GM19328 (cell line): ENCODE results near the gene CALR.
"Not testable (repeated sequence)": the region's sequence is repeated elsewhere in the genome, so short reads cannot be mapped to it uniquely, and the experiment has no call there.

ENCODE experiments used
- ATAC-seq: cut with Tn5 transposase; IDR thresholded peaks from one replicate; pipeline ENCODE4 v1.9.1; 2021; ENCODE audit warnings: mild to moderate bottlenecking, moderate library complexity; ENCODE audit not compliant: unreplicated experiment

CALR gene

DNA sequence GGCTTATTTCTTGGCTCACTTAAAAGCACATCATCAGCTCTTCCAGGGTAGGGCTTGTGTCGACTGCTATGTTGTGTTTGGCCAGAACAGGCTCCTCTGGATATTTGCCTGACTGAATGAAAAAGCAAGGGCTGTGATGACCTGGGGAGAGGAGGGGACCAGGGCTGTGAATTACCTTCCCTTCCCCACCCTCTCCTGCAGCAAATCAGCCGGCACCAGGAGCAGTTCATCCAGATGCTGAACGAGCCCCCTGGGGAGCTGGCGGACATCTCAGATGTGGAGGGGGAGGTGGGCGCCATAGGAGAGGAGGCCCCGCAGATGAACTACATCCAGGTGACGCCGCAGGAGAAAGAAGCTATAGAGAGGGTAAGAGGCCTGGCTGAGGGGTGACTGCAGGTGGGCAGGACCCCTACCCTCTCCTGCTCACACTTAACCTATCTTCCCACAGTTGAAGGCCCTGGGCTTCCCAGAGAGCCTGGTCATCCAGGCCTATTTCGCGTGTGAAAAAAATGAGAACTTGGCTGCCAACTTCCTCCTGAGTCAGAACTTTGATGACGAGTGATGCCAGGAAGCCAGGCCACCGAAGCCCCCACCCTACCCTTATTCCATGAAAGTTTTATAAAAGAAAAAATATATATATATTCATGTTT, 14.2 kb downstream of the CALR start:
- no peak for ATAC-seq

DNA sequence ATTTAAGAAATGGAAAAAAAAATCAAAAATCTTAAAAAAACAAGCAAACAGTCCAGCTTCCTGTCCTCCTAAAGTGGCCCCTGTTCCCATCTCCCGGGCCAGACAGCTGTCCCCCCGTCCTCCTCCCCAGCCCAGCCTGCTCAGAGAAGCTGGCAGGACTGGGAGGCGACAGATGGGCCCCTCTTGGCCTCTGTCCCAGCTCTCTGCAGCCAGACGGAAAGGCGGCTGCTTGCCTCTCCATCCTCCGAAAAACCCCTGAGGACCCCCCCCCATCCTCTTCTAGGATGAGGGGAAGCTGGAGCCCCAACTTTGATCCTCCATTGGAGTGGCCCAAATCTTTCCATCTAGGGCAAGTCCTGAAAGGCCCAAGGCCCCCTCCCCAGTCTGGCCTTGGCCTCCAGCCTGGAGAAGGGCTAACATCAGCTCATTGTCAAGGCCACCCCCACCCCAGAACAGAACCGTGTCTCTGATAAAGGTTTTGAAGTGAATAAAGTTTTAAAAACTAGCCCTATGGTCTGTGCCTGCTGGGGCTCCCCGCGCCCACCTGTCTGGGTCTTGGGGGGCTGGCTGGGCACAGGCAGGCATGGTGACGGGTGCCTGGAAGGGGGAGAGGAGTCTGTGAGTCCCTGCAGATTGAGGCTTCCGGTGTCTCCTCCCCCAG, 14.9 kb downstream of the CALR start:
- ATAC-seq = no peak

DNA sequence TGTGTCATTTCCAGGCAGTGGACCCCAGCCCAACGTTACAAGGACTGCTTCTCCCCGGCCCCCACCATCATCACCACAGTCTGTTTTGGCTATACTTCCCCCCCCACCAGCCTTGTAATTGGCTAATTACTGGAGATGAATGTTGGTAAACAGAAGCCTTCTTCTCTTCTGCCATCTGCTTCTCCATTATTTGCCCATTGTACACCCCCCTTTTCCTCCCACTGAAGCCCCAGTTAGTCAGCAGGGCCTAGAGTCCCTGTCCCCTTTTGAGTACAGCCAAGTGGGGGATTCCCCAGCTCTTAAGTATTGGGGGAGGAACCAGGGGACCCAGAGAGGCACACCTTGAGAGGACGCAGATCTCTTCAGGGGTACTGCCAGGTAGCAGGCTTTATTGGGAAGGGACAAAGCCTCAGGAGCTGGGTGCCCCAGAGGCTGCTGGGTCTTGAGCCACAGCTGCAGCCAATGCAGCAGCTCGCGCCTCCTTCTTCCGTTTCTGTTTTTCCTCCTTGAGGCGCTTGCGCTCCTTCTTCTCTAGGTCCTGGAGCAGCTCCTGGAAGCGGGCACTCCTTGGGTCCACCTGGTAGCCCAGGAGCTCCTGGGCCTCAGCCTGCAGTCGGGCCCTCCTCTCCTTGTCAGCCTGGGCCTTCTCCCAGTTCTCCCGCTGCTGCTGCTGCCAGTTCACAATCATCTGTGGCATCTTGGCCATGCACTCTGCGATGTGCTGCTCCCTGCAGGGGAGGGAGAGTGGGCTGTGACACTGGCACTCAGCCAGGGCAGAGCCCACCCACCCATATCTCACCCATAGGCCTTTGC, 15.6 kb downstream of the CALR start:
- ATAC-seq = no peak

DNA sequence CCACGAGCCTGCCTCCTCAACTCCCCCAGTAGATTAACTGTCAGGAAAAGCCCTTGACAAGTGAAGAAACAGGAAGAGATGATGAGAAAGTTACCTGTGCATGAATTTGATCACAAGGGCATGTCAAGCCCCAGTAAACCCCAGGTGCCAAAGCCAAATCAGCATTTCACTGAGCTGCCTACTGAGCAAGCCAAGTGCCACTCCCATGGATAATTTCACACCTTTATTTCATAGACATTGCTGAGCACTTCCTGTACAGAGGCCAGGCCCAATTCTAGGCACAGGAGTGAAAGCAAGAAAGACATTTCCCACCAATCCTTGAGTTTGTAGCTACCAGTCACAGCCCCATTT, 16.2 kb downstream of the CALR start:
- no peak for ATAC-seq

DNA sequence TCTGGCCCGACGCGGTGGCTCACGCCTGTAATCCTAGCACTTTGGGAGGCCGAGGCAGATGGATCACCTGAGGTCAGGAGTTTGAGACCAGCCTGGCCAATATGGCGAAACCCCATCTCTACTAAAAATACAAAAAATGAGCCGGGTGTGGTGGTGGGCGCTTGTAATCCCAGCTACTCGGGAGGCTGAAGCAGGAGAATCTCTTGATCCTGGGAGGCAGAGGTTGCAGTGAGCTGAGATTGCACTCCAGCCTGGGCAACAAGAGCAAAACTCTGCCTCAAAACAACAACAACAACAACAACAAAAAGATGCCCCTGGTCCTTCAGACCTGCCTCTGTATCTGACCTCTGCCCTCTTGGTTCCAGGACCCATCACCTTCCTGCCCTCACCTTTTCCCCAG, 17.2 kb downstream of the CALR start:
- ATAC-seq = not testable (repeated sequence)

DNA sequence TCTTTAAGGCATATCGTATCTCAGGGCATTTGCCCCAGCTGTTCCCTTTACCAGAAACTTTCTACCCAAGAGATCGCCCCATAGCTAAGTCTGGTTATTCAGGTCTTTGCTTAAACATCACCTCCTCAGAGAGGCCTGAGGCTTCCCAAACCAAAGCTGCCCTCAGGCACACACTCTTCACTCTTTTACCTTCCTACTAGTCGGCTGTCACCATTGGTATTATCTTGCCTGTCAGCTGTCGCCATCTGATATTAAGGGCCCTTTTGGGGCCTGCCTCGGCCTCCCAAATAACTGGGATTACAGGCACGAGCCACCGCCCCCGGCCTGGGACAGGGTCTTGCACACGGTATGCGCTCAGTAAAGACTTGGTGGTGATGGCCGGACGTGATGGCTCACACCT, 17.6 kb downstream of the CALR start:
- no peak for ATAC-seq

DNA sequence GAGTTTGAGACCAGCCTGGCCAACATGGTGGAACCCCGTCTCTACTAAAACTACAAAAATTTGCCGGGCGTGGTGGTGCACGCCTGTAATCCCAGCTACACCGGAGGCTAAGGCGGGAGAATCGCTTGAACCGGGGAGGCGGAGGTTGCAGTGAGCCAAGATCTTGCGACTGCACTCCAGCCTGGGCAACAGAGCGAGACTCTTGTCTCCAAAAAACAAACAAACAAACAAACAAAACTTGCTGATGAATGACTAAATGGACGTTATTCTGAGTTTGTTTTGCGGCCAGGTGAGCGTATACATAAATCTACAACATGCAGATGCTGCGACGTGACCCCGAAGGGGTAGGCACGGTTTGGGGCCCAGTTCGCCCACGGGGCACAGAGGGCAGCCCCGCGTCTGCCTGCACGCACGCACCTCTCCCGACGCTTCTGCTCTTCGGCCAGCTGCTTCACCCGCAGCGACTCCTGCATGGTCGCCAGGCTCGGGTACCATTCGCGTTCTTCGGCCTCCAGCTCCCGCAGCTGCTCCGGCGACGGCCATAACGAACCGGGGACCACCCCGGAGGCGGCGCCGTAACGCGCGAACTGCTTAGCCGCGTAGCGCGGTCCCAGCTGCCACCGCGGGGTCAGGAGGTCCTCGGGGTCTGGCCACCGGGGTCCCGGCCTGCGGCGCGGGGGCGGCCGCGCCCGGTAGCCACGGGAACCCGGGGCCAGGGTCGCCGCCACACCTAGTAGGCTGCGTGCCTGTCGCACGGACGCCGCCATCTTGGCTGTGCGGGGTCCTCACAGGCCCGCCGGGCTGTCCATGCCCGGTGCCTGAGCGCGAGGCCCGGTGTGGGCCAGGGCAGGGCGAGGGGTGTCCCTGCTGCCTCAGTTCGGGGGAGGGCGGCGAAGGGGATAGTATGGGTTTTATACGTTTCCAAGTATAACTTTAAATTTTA, 18.3 kb downstream of the CALR start, which contains the start of gene GADD45GIP1:
Gene GADD45GIP1 (minus strand): TSS at position 778 of the 943 bp plus-strand sequence. CDS start 11 bp downstream, at position 767.
- ATAC-seq = peak; percentile 65

DNA sequence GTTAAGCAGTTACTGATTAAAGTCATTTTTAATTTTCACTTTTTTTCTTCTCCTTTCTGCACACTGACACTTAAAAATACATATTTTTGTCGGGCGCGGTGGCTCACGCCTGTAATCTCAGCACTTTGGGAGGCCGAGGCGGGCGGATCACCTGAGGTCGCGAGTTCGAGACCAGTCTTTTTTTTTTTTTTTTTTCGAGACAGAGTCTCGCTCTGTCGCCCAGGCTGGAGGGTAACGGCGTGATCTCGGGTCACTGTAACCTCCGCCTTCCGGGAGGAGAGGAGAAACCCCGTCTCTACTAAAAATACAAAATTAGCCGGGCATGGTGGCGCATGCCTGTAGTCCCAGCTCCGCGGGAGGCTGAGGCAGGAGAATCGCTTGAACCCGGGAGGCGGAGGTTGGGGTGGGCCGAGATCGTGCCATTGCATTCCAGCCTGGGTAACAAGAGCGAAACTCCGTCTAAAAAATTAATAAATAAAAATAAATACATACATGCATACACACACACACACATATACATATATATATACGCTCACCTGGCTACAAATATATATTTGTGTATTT, 19.1 kb downstream of the CALR start:
- not testable (repeated sequence) for ATAC-seq

DNA sequence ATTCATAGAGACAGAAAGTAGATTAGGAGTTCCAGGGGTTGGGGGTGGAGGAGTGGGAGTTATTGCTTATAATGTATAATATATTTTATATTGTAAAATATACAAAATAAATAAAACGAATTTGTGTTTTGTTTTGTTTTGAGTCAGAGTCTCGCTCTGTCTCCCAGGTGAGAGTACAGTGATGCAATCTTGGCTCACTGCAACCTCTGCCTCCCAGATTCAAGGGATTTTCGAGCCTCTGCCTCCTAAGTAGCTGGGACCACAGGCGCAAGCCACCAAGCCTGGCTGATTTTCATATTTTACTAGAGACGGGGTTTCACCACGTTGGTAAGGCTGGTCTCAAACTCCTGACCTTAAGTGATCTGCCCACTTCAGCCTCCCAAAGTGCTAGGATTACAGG, 21.1 kb downstream of the CALR start:
- ATAC-seq = no peak

DNA sequence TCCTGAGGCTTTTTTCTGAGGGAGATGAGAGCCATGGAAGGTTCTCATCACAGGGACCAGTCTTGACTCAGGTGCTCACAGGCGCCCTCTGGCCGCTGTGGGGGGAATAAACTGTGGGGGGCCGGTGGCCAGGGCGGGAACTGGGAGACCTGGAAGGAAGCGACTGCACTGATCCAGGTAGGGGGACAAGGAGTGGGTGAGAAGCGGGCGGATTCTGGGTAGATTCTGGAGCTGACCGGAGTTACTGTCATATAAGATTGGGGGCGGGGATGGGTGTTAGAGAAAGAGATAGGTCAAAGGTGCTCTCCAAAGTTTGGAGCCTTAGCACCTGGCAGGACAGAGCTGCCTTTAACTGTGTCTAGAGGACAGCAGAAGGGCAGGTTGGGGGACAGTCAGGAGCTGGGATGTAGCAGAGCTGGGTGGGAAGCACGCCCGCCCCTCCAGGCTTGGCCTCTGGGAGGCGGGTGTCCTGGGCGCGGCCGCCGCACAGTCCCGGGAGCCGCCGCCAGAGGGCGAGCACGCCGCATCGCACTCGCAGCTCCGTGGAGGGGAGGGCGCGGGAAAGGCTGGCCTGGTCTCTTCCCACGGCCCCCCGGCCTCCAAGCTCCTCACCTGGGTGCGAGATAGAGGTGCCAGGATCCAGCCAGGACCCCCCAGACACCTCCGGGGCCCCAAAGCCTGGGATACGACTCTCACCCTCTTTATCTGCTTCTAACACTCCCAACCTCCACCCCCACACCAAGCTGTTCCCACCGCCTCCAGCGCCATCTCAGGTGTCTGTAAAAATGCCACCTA, 26.8 kb downstream of the CALR start:
- ATAC-seq = no peak

DNA sequence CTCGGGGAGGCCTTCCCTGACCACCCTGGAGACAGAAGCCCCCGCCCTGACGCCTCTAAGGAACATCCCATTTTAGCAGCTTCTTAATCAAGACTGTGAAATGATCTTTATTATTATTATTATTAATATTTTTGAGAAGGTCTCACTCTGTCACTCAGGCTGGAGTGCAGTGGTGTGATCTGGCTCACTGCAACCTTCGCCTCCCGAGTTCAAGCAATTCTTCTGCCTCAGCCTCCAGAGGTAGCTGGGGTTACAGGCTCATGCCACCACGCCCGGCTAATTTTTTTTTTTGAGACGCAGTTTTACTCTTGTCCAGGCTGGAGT, 27.4 kb downstream of the CALR start:
- ATAC-seq = no peak

DNA sequence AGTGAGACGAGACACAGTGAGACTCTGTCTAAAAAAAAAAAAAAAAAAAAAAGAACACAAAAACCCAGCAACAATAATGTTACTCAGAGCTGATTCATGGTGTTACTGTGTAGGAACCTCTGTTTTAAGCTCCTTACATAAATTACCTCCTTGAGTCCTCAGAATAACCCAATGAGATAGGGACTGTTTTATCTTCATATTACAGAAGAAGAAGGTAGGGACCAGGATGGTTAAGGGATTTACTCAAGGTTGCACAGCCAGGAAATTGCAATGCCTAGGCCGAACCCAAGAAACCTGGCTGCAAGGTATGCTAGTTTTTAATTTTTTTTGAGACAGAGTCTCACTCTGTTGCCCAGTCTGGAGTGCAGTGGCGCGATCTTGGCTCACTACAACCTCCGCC, 29.5 kb downstream of the CALR start:
- ATAC-seq = no peak

DNA sequence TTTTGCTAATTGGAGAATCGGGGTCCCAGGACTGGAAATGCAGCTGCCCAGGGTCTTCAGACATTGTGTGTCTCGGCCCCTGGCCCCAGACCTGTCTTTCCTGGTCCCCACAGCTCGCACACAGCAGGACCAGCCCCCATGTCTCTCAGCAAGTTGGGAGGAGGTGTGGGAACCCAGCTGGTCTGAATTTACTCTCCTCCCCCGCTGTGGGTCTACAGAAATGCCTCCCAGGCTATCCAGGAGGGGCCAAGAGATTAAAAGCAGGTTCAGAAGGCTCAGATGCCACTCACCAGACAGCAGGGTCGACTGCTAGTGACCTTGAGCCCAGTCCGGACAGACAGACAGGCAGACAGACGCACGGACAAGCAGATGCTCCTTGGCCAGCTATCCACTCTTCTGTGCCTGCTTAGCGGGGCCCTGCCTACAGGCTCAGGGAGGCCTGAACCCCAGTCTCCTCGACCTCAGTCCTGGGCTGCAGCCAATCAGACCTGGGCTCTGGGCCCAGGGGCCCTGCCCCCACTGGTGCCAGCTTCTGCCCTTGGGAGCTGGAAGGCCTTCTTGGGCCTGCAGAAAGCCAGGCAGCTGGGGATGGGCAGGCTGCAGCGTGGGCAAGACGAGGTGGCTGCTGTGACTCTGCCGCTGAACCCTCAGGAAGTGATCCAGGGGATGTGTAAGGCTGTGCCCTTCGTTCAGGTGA, 31.0 kb downstream of the CALR start, which contains the start of gene DAND5:
Gene DAND5 (plus strand): TSS at position 285 of the 697 bp plus-strand sequence. CDS start 85 bp downstream, at position 370.
- no peak for ATAC-seq

DNA sequence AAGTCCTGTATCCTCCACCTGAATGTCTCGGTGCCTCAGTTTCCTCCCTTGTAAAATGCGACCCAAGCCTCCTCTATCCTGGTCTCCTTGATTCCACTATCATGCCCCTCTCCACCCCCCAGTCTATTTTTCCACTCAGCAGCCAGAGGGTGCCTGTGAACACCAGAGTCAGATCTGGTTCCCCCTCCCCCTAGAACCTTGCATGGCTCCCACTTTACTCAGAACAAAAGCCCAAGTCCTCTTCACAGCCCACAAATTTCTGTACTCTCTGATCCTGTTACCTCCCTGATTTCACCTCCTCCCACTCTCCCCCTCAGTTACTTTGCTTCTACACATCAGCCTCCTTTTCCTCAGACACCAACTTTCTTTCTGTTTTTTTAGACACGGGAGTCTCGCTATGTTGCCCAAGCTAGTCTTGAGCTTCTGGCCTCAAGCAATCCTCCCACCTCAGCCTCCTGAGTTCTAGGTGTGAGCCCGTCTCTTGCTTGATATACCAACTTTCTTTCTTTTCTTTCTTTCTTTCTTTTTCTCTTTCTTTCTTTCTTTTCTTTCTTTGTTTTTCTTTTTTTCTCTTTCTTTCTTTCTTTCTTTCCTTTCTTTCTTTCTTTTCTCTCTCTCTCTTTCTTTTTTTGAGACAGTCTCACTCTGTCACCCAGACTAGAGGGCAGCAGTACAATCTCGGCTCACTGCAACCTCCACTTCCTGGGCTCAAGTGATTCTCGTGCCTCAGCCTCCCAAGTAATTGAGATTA, 31.8 kb downstream of the CALR start:
- no peak for ATAC-seq

DNA sequence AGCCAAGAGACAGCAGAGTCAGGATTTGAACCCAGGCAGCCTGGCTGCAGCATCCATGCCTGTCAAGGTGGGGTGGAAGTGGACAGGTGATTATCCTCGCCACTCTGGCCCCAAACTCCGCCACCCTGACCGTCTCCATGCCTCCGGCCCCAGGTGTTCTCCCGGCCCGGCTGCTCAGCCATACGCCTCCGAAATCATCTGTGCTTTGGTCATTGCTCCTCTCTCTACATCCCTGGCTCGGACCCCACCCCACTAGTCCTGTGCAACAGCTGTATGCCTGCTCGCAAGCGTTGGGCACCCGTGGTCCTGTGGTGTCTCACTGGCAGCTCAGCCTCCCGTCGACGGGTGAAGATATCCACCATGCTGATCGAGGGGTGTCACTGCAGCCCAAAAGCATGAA, 34.8 kb downstream of the CALR start:
- no peak for ATAC-seq

DNA sequence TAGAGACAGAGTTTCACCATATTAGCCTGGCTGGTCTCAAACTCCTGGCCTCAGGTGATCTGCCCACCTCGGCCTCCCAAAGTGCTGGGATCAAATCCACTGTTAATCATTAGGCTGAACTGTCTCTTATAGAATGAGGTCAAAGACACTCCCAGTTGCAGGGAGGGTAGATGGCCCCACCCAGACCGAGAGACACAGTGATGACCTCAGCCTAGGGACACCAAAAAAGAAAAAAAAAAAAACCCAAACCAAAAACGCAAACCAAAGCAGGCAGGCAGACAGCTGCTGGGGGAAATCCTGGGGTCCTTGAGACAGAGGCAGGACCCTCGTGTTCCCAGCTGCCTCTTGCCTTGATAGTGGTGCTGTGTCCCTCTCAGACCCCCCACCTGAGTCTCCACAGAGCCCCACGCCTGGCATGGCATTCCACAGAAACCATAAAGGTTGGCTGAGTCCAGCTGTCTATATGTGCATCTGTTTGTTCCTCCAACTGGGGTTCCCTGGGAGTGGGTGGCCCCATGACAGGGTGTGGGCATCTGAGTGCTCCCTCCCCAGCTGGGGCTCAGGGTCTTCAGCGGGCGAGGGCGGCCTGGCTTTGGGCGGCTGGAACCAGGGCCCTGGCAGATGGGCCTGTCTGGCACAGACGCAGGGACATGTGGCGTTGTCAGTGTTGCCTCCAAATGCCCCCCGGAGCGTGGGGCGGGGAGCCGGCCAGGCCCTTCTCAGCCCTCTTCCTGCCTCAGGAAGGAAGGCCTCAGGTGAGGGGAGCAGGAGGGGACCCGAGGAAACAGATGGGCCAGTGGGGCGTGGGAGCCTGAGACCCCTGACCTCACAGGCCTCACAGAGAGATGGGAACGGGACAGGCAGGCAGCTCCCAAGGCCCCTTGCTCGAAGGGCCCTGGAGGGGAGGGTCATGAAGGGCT, 36.2 kb downstream of the CALR start:
- ATAC-seq = no peak

DNA sequence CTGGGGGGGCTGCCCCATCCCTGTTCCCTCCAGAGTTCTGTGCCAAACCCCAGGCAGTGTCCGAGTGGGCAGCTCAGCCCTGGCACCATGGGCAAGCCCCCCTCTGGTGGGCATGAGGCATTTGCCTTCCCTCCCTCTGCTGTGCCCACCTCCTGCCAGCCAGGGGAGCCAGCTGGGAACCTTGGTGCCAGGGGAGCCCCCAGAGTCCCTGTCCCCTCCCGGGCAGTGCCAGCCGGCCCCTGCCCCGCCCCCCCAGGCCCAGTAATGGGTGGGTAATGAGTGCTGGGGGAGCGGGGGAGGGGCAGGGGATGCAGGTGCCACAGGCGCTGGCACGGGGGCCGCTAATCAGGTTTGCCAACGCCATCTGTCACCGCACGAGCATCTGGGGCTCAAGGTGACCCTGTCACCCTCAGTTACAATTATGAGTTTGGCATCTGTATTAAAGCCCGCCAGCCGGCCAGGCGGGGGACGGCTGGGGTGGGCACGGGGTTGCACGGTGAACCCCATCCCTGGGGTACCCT, 36.9 kb downstream of the CALR start:
- no peak for ATAC-seq
